SK-N-SH treated with all-trans-retinoic acid at 6 μM for 48 hours (cell line): ENCODE measurements around the gene FOXP4.
A peak's percentile ranks its signal among the peaks of the same experiment; 100 is the strongest.

ENCODE experiments used
- ATAC-seq: fragments of 200-7000 bp; cut with Tn5 transposase; 3 replicates; pipeline ENCODE4 v1.9.1; 2020; ENCODE audit warnings: mild to moderate bottlenecking, moderate library complexity
- ARNTL ChIP-seq: fragments of 450-650 bp; formaldehyde crosslinking; IDR thresholded peaks from 2 replicates; pipeline ENCODE4 v1.5.0; 2020; ENCODE audit warnings: low read depth, mild to moderate bottlenecking, moderate library complexity, borderline replicate concordance
- BACH2 ChIP-seq: fragments of 250-450 bp; sonication (Bioruptor Pico); IDR thresholded peaks from 2 replicates; pipeline ENCODE4 v1.9.0; 2021; ENCODE audit warnings: mild to moderate bottlenecking, borderline replicate concordance
- CSDC2 ChIP-seq: fragments of 250-450 bp; sonication (Bioruptor Pico); IDR thresholded peaks from 2 replicates; pipeline ENCODE4 v1.5.0; 2020; ENCODE audit warnings: mild to moderate bottlenecking, moderate library complexity
- ESRRG ChIP-seq: fragments of 250-450 bp; sonication (Bioruptor Pico); IDR thresholded peaks from 2 replicates; pipeline ENCODE4 v1.6.1; 2021; ENCODE audit warnings: mild to moderate bottlenecking
- GLIS3 ChIP-seq: fragments of 250-450 bp; sonication (Bioruptor Pico); IDR thresholded peaks from 2 replicates; pipeline ENCODE4 v1.5.0; 2020; ENCODE audit warnings: mild to moderate bottlenecking, moderate library complexity
- ISL1 ChIP-seq: fragments of 250-450 bp; sonication (Bioruptor Pico); IDR thresholded peaks from 2 replicates; pipeline ENCODE4 v2.1.2; 2022; ENCODE audit warnings: mild to moderate bottlenecking, moderate library complexity
- OSR1 ChIP-seq: fragments of 250-450 bp; sonication (Bioruptor Pico); IDR thresholded peaks from 2 replicates; pipeline ENCODE4 v1.8.0; 2022; ENCODE audit warnings: moderate library complexity, mild to moderate bottlenecking, inconsistent platforms
- PPARA ChIP-seq: fragments of 250-450 bp; sonication (Bioruptor Pico); IDR thresholded peaks from 2 replicates; pipeline ENCODE4 v1.5.0; 2020; ENCODE audit warnings: mild to moderate bottlenecking, borderline replicate concordance
- RARB ChIP-seq: fragments of 250-450 bp; sonication (Bioruptor Pico); IDR thresholded peaks from 2 replicates; pipeline ENCODE4 v1.8.0; 2021; ENCODE audit warnings: mild to moderate bottlenecking, moderate library complexity
- SNAI2 ChIP-seq: fragments of 250-450 bp; sonication (Bioruptor Pico); IDR thresholded peaks from 2 replicates; pipeline ENCODE4 v1.5.0; 2020; ENCODE audit warnings: mild to moderate bottlenecking, moderate library complexity
- TCF4 ChIP-seq: fragments of 250-450 bp; sonication (Bioruptor Pico); IDR thresholded peaks from 2 replicates; pipeline ENCODE4 v1.8.0; 2021; ENCODE audit warnings: mild to moderate bottlenecking, moderate library complexity, borderline replicate concordance
- TOX ChIP-seq: fragments of 250-450 bp; sonication (Bioruptor Pico); IDR thresholded peaks from 2 replicates; pipeline ENCODE4 v1.8.0; 2021; ENCODE audit warnings: mild to moderate bottlenecking, moderate library complexity, borderline replicate concordance
- ZC3H10 ChIP-seq: fragments of 250-450 bp; sonication (Bioruptor Pico); IDR thresholded peaks from 2 replicates; pipeline ENCODE4 v1.5.1; 2021; ENCODE audit warnings: mild to moderate bottlenecking, moderate library complexity
- ZFP3 ChIP-seq: fragments of 250-450 bp; sonication (Bioruptor Pico); IDR thresholded peaks from 2 replicates; pipeline ENCODE4 v1.5.0; 2020; ENCODE audit warnings: mild to moderate bottlenecking, moderate library complexity
- ZFP30 ChIP-seq: fragments of 450-650 bp; formaldehyde crosslinking; IDR thresholded peaks from 2 replicates; pipeline ENCODE4 v1.5.0; 2022; ENCODE audit warnings: mild to moderate bottlenecking, moderate library complexity
- ZNF565 ChIP-seq: fragments of 450-650 bp; formaldehyde crosslinking; conservative IDR thresholded peaks from 2 replicates; pipeline ENCODE4 v1.5.0; 2020; ENCODE audit warnings: low read depth, mild to moderate bottlenecking, moderate library complexity
- ZNF70 ChIP-seq: fragments of 450-650 bp; formaldehyde crosslinking; IDR thresholded peaks from 2 replicates; pipeline ENCODE4 v1.5.0; 2020; ENCODE audit warnings: mild to moderate bottlenecking, moderate library complexity
- ZNF8 ChIP-seq: fragments of 450-650 bp; formaldehyde crosslinking; IDR thresholded peaks from 2 replicates; pipeline ENCODE4 v1.5.0; 2020; ENCODE audit warnings: mild to moderate bottlenecking, moderate library complexity
- TF ChIP-seq, protein P1 (sequence below): fragments of 250-450 bp; sonication (Bioruptor Pico); IDR thresholded peaks from 2 replicates; pipeline ENCODE4 v1.5.0; 2020; ENCODE audit warnings: mild to moderate bottlenecking, moderate library complexity
- TF ChIP-seq, protein P2 (sequence below): fragments of 250-450 bp; sonication (Bioruptor Pico); IDR thresholded peaks from 2 replicates; pipeline ENCODE4 v1.8.0; 2020; ENCODE audit warnings: mild to moderate bottlenecking, moderate library complexity, borderline replicate concordance
- TF ChIP-seq, protein P3 (sequence below): fragments of 250-450 bp; sonication (Bioruptor Pico); IDR thresholded peaks from 2 replicates; pipeline ENCODE4 v1.5.1; 2020; ENCODE audit warnings: low read depth, mild to moderate bottlenecking, moderate library complexity
- TF ChIP-seq, protein P4 (sequence below): fragments of 250-450 bp; sonication (Bioruptor Pico); IDR thresholded peaks from 2 replicates; pipeline ENCODE4 v1.8.0; 2021; ENCODE audit warnings: low read depth, mild to moderate bottlenecking, moderate library complexity, borderline replicate concordance
- TF ChIP-seq, protein P5 (sequence below): fragments of 250-450 bp; sonication (Bioruptor Pico); IDR thresholded peaks from 2 replicates; pipeline ENCODE4 v1.5.1; 2021; ENCODE audit warnings: mild to moderate bottlenecking, moderate library complexity

Gene FOXP4

DNA sequence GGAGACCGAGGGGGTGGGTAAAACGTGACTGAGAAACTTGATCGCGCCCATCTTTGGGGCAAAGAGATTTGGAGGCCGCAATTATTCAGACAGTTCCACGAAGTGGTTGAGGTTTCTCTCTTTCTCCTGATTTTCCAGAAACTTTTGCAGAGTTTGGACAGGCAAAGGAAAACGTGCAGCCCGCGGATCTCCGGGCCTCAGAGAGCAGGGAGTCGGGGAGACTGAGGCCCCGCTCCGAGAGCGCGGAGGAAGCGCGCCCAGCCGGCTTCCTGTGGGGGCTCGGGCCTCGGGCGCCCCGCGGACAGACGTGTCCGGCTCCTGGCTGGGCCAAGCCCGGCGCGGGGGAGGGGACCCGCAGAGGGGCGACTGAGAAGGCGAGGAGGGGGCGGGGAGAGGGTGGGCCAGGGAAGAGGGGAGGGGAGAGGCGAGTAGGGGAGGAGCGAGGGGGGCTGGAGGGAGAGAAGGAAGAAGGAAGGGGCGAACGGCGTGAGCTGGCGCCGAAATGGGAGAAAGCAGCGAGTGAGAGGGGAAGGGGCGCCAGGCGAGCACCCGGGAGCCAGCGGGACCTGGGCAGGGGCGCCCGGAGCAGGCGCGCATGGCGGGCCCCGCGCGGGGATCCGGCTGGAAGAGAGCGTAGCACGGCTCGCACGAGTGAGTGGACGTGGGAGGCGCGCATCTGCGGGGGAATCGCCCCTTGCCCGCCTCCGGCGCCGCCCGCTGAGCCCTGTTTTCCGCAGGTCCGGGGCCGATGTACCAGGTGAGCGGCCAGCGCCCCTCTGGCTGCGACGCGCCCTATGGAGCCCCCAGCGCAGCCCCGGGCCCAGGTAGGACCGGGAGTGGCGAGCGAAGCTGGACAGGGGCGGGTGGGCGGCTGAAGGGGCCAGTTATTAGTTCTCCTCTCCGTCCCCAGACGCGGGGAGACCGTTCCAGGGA, 92.1 kb downstream of the FOXP4 start, which contains the start of gene MDFI:
Gene MDFI, plus strand, starts transcription at position 467 of the 933 bp plus-strand sequence. Its CDS starts 282 bp downstream, at position 749.
- ATAC-seq: peak; percentile 68
- TF ChIP-seq ISL1 (CRISPR knock-in tag) (no peak), OSR1 (no peak), RARB (CRISPR knock-in tag) (no peak), ZNF8 (CRISPR knock-in tag) (no peak), ARNTL (CRISPR knock-in tag) (no peak), SNAI2 (CRISPR knock-in tag) (no peak), TOX (CRISPR knock-in tag) (no peak), ZFP3 (CRISPR knock-in tag) (no peak), ZFP30 (CRISPR knock-in tag) (no peak), CSDC2 (no peak), ZNF565 (CRISPR knock-in tag) (no peak), ZNF70 (CRISPR knock-in tag) (no peak)
- TF ChIP-seq, protein P1, sequence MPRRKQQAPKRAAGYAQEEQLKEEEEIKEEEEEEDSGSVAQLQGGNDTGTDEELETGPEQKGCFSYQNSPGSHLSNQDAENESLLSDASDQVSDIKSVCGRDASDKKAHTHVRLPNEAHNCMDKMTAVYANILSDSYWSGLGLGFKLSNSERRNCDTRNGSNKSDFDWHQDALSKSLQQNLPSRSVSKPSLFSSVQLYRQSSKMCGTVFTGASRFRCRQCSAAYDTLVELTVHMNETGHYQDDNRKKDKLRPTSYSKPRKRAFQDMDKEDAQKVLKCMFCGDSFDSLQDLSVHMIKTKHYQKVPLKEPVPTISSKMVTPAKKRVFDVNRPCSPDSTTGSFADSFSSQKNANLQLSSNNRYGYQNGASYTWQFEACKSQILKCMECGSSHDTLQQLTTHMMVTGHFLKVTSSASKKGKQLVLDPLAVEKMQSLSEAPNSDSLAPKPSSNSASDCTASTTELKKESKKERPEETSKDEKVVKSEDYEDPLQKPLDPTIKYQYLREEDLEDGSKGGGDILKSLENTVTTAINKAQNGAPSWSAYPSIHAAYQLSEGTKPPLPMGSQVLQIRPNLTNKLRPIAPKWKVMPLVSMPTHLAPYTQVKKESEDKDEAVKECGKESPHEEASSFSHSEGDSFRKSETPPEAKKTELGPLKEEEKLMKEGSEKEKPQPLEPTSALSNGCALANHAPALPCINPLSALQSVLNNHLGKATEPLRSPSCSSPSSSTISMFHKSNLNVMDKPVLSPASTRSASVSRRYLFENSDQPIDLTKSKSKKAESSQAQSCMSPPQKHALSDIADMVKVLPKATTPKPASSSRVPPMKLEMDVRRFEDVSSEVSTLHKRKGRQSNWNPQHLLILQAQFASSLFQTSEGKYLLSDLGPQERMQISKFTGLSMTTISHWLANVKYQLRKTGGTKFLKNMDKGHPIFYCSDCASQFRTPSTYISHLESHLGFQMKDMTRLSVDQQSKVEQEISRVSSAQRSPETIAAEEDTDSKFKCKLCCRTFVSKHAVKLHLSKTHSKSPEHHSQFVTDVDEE: no peak
- TF ChIP-seq, protein P2, sequence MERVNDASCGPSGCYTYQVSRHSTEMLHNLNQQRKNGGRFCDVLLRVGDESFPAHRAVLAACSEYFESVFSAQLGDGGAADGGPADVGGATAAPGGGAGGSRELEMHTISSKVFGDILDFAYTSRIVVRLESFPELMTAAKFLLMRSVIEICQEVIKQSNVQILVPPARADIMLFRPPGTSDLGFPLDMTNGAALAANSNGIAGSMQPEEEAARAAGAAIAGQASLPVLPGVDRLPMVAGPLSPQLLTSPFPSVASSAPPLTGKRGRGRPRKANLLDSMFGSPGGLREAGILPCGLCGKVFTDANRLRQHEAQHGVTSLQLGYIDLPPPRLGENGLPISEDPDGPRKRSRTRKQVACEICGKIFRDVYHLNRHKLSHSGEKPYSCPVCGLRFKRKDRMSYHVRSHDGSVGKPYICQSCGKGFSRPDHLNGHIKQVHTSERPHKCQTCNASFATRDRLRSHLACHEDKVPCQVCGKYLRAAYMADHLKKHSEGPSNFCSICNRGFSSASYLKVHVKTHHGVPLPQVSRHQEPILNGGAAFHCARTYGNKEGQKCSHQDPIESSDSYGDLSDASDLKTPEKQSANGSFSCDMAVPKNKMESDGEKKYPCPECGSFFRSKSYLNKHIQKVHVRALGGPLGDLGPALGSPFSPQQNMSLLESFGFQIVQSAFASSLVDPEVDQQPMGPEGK (CRISPR knock-in tag): no peak

DNA sequence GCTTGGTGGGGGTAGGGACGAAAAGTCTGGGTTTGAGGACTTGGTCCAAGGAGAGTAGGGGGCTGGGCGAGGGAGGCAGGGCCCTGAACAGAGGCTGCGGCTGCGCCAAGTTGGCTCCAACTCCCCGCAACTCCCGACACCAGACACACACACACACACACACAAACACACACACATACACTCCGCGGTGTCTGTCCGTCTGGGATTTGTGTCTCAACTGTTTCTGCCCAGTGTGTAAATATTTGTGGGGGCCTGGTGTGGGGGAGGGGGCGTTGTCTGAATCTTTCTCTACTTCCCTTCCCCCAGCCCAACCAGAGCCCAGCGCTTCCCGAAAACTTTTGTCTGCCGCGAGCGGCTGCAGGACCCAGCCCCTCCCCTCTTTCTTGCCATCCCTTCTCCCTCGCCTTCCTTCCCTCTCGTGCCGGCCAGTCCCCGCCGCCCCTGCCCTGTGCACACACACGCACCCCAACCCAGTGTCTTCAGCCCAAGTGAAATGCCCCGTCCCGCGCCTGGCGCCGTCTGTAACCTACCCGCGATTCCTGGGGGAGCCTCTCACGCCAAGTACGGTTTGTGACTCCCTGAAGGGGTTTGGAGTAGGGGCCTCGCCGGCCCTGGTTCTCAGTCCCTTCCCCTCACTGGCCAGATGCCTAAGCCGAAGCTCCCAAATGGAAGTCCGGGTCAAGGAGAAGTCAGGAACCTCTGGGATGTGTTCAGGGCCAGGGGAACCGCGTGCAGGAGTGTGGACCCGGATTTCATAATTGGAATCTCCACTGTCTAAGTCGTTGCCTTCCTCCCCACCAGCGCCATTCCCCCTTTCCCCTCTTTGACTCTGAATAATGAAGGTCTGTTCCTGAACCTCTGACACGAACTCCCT, 93.0 kb downstream of the FOXP4 start:
- peak; percentile 41 for ATAC-seq
- no peak for TF ChIP-seq CSDC2
- no peak for TF ChIP-seq ZNF70 (CRISPR knock-in tag)
- TF ChIP-seq SNAI2 (CRISPR knock-in tag): no peak
- TF ChIP-seq ARNTL (CRISPR knock-in tag): no peak
- TF ChIP-seq BACH2: no peak
- no peak for TF ChIP-seq PPARA (CRISPR knock-in tag)
- TF ChIP-seq, protein P3, sequence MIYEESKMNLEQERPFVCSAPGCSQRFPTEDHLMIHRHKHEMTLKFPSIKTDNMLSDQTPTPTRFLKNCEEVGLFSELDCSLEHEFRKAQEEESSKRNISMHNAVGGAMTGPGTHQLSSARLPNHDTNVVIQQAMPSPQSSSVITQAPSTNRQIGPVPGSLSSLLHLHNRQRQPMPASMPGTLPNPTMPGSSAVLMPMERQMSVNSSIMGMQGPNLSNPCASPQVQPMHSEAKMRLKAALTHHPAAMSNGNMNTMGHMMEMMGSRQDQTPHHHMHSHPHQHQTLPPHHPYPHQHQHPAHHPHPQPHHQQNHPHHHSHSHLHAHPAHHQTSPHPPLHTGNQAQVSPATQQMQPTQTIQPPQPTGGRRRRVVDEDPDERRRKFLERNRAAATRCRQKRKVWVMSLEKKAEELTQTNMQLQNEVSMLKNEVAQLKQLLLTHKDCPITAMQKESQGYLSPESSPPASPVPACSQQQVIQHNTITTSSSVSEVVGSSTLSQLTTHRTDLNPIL: no peak
- no peak for TF ChIP-seq OSR1
- TF ChIP-seq RARB (CRISPR knock-in tag): no peak
- no peak for TF ChIP-seq ZC3H10

DNA sequence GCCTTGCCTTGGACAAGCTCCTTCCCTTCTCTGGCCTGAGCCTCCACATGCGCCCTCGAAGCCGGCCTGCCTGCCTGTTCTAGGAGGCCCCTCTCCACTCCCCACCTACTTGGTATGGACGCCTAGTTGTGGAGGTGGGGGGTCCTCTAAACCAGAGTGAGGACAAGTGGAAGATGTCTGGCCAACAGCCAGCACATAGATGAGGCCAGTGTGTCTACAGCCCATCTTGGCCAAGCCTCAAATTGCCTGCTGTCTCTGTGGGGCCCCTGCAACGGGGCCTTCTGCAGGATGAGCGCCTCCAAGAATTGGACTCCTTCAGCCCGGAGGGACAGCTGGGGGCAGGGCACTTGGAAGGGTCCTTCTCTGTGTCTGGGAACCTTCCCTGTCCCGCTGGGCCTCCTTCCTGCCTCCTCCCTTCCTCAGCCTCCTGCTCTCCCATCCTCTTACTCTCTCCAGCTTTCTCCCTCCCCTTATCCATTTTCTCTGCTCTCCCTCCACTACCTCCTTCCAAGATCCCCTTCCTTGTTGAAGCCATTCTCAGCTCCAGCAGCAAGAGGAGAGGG, 93.7 kb downstream of the FOXP4 start:
- TF ChIP-seq BACH2 (no peak), ZNF8 (CRISPR knock-in tag) (no peak), ESRRG (CRISPR knock-in tag) (no peak), PPARA (CRISPR knock-in tag) (no peak), SNAI2 (CRISPR knock-in tag) (no peak), RARB (CRISPR knock-in tag) (no peak), TOX (CRISPR knock-in tag) (no peak), ZFP30 (CRISPR knock-in tag) (no peak), GLIS3 (CRISPR knock-in tag) (no peak), CSDC2 (no peak), TCF4 (no peak), ZFP3 (CRISPR knock-in tag) (no peak), ZC3H10 (no peak)
- TF ChIP-seq, protein P4, sequence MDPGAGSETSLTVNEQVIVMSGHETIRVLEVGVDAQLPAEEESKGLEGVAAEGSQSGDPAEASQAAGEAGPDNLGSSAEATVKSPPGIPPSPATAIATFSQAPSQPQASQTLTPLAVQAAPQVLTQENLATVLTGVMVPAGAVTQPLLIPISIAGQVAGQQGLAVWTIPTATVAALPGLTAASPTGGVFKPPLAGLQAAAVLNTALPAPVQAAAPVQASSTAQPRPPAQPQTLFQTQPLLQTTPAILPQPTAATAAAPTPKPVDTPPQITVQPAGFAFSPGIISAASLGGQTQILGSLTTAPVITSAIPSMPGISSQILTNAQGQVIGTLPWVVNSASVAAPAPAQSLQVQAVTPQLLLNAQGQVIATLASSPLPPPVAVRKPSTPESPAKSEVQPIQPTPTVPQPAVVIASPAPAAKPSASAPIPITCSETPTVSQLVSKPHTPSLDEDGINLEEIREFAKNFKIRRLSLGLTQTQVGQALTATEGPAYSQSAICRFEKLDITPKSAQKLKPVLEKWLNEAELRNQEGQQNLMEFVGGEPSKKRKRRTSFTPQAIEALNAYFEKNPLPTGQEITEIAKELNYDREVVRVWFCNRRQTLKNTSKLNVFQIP: no peak
- TF ChIP-seq, protein P5, sequence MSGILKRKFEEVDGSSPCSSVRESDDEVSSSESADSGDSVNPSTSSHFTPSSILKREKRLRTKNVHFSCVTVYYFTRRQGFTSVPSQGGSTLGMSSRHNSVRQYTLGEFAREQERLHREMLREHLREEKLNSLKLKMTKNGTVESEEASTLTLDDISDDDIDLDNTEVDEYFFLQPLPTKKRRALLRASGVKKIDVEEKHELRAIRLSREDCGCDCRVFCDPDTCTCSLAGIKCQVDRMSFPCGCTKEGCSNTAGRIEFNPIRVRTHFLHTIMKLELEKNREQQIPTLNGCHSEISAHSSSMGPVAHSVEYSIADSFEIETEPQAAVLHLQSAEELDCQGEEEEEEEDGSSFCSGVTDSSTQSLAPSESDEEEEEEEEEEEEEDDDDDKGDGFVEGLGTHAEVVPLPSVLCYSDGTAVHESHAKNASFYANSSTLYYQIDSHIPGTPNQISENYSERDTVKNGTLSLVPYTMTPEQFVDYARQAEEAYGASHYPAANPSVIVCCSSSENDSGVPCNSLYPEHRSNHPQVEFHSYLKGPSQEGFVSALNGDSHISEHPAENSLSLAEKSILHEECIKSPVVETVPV (CRISPR knock-in tag): no peak
- TF ChIP-seq, protein P2 (CRISPR knock-in tag): no peak
- ATAC-seq: no peak
